ENCODE data around the gene DLG5. TPM values are rescaled to one million over a fixed set of nuclear protein-coding genes. Genes with fewer than 3 reads are reported as not detected.

DLG5 gene
- total and polyA plus RNA-seq, 9 of the 15 experiments (the other 6 are each of a cell fraction or from before 2014, with no cell fraction given) = 1.4 to 26.8 (median 11.2) TPM

DNA sequence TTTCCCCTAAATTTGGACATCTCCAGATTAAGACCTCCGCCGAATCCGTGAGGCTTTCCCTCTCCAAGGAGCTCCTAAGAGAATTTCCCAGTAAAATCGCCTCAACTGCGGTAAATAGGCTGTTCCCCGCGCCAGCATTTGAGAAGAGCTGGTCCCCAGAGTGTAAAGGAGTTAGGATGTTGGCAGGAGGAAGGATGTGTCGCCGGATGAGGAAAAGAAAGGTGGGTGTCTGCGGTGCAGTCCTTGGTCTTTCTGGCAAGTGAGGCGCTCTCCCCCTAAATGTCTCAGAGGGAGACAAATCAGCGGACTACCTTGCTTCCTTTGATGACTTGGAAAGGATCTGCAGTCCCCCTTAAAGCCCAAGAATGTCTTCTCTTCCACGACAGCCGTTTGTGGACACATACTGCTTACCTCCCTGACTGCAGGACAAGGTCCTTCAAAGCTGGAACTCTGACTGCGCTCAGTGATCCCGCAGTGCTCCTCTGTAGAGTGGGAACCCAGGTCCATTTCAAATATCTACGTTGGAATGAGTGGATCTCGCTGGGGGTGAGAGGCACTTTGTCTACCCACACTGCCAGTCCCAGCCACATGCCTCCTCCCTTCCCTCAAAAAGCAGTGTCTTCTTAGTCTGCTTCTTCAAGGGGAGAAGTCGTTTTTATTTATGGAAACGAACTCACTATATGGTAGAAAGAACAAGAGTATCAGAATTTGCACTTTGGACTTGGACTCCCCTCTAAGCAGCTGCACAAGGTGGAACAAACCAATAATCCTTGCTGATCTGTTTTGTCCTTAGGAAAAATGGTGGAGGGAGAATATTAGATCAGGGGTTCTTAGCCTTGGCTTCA lies 1.1 kb upstream of the DLG5 start:
- WGBS (ENCODE audit: insufficient coverage, low coverage, missing lambda C conversion rate) = 54% methylated on average over 20 of the region's 20 CpGs
- no peak for DNase-seq (ENCODE audit: extremely low read depth in 1 of 4, low spot score in 3 of 4)
- peak overlapping the region; percentile 49 for H2AFZ ChIP-seq (ENCODE audit: low read depth, low read length)
- POLR2A ChIA-PET = interaction anchor here (0.6 to 10.4 kb wide), 5 partner anchors 8 to 46 kb away, joined by 3 to 89 read pairs (median 6); no protein-coding TSS in a partner anchor
- no peaks in the 10 kb centered on the region for H3K27me3 ChIP-seq (ENCODE audit: control insufficient read depth in 2 of 2, insufficient read depth in 2 of 2, low read length in 2 of 2)
- ATAC-seq = no peak; the same call in 2 of the 3 replicates
- H3K36me3 ChIP-seq (ENCODE audit: control insufficient read depth, insufficient read depth, low read length) = peaks cover 7% of the 10 kb centered on the region; the same call in 1 of the 3 replicates
- in situ Hi-C loops (cut with MboI) (no loop called here), intact Hi-C loops (cut with micrococcal nuclease) (loop anchor here (5.0 kb wide), 2 partner anchors 45 to 80 kb away; no protein-coding TSS in a partner anchor)
- peak overlapping the region; percentile 73 to 99; a peak in 2 of 4 replicates for H3K9ac ChIP-seq (ENCODE audit: insufficient read depth in 1 of 2, low read depth in 2 of 2, low read length in 2 of 2)
- H3K4me3 ChIP-seq = peak overlapping the region; percentile 71
- peaks cover 33 to 34% of the 10 kb centered on the region in 2 experiments; a peak in 4 of 5 replicates for H3K4me1 ChIP-seq (replicated peaks in 1 of 2; ENCODE audit: control insufficient read depth in 2 of 2, insufficient read depth in 2 of 2, low read length in 2 of 2)
- TF ChIP-seq ZNF408 (CRISPR knock-in tag; IDR thresholded peaks at IDR 0.05; ENCODE audit: low read depth) = no peak
- TF ChIP-seq JUN (IDR thresholded peaks at IDR 0.05; ENCODE audit: borderline replicate concordance, low read depth, low read length) = no peak
- 0 out of 2 replicates have a peak, but pooled peaks have one; percentile 34 for TF ChIP-seq JUN (CRISPR knock-in tag; IDR thresholded peaks at IDR 0.05; ENCODE audit: borderline replicate concordance)
- TF ChIP-seq NFIC (IDR thresholded peaks at IDR 0.05) = 0 out of 2 replicates have a peak, but pooled peaks have one; percentile 3
- TF ChIP-seq SAP30 (IDR thresholded peaks at IDR 0.05; ENCODE audit: borderline replicate concordance, insufficient read depth, low read depth, low read length, poor library complexity, severe bottlenecking) = peak; percentile 10
- no peak for TF ChIP-seq TRIM24 (IDR thresholded peaks at IDR 0.05)
- TF ChIP-seq TEAD1 (CRISPR knock-in tag; IDR thresholded peaks at IDR 0.05) = 0 out of 4 replicates have a peak, but pooled peaks of 1 of the 2 experiments have one; percentile 26
- peak; percentile 14; the same call in 1 of the 2 replicates for TF ChIP-seq ZNF263 (CRISPR knock-in tag; IDR thresholded peaks at IDR 0.05; ENCODE audit: borderline replicate concordance)
- peak; percentile 92 for TF ChIP-seq PRDM10 (IDR thresholded peaks at IDR 0.05; ENCODE audit: partially characterized antibody)
- TF ChIP-seq BRD9 (IDR thresholded peaks at IDR 0.05; ENCODE audit: low read depth, partially characterized antibody) = no peak
- no peak overlapping the region for H3K27ac ChIP-seq (ENCODE audit: extremely low read depth, low read depth, low read length)
- H3K9me1 ChIP-seq (ENCODE audit: control insufficient read depth, insufficient read depth, low read length) = no peaks in the 10 kb centered on the region
- H3K79me2 ChIP-seq (ENCODE audit: control insufficient read depth, insufficient read depth, low read length) = peaks cover 35% of the 10 kb centered on the region
- TSS peak; percentile 82 for BruUV-seq (replicated peaks)
- FAIRE-seq = no peak
- peak overlapping the region; percentile 50 for H3K4me2 ChIP-seq (ENCODE audit: insufficient read depth, low read length)
- H4K20me1 ChIP-seq (replicated peaks; ENCODE audit: control insufficient read depth, insufficient read depth, low read length) = peaks cover 5% of the 10 kb centered on the region; the same call in 1 of the 2 replicates
- no peaks in the 10 kb centered on the region for H3K9me3 ChIP-seq (replicated peaks; ENCODE audit: control insufficient read depth, insufficient read depth, low read depth, low read length)
- CTCF ChIA-PET (ENCODE audit: low intra/inter-chr PET ratio) = interaction anchor here (0.6 kb wide), 1 partner anchor 39 kb away, joined by 4 read pairs; no protein-coding TSS in a partner anchor
